Activated naive CD4-positive, alpha-beta T cell treated with anti-CD3 and anti-CD28 coated beads for 36 hours (primary cell): ENCODE measurements around the gene ZBTB7B. TPM values are rescaled to one million over a fixed set of nuclear protein-coding genes. Genes with fewer than 3 reads are reported as not detected.
A peak's percentile ranks its signal among the peaks of the same experiment; 100 is the strongest.

Experiments
- CTCF ChIA-PET: fragments of 350-600 bp; sonication (Branson Sonifier 250); formaldehyde crosslinking; loops from one replicate; lab custom pipeline; 2021; ENCODE audit warnings: antibody characterized with exemption; lab: Charles Lee
- DNase-seq: peaks from one replicate; pipeline ENCODE4 v3.0.0-alpha.2; 2020
- H3K27ac Mint-ChIP-seq: one replicate; pipeline ENCODE4 v1.8.0; 2021; ENCODE audit warnings: mild to moderate bottlenecking, mixed read lengths
- H3K27me3 Mint-ChIP-seq: one replicate; pipeline ENCODE4 v1.8.0; 2021; ENCODE audit warnings: low read depth, mixed read lengths
- H3K36me3 Mint-ChIP-seq: one replicate; pipeline ENCODE4 v1.8.0; 2021; ENCODE audit warnings: low read depth, mixed read lengths
- H3K4me1 Mint-ChIP-seq: one replicate; pipeline ENCODE4 v1.8.0; 2021; ENCODE audit warnings: low read depth, mixed read lengths
- H3K4me3 Mint-ChIP-seq: one replicate; pipeline ENCODE4 v1.8.0; 2021; ENCODE audit warnings: mild to moderate bottlenecking, moderate library complexity, mixed read lengths
- H3K9me3 Mint-ChIP-seq: one replicate; pipeline ENCODE4 v1.8.0; 2021; ENCODE audit warnings: mixed read lengths
- intact Hi-C: fragments of 100-400 bp; cut with micrococcal nuclease; formaldehyde crosslinking; loops from one replicate; pipeline ENCODE4 v1.15.1; 2023
- total RNA-seq, 2 experiments: library from RNA; stranded (reverse); gene quantifications; one replicate each; pipeline ENCODE4 v1.2.3, GENCODE V29; 2021

ZBTB7B gene
- total RNA-seq, 2 experiments from 2014 or later, result 90.6 to 101 TPM

DNA sequence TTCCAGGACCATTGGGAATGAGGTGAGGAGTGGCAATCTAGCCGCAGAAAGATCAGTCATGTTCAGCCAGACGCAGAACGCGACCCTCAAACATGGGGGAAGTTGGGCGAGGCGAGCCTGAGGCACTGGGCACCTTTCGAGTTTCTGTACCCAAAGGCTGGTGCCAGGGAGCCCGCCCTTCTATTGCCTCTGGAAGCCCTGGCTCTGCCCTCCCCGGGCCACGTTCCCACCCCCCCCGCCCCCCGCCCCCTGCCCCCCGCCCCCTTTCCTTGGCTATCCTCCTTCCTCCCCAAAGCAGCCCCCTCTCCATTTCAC, 2.2 kb upstream of the ZBTB7B start:
- H3K4me1 Mint-ChIP-seq, result peaks cover 35% of the 10 kb centered on the region
- H3K9me3 Mint-ChIP-seq, result no peaks in the 10 kb centered on the region
- H3K36me3 Mint-ChIP-seq, result peaks cover 13% of the 10 kb centered on the region
- H3K4me3 Mint-ChIP-seq, result peak overlapping the region; percentile 91
- DNase-seq, result no peak
- peak overlapping the region; percentile 94 for H3K27ac Mint-ChIP-seq
- CTCF ChIA-PET, result interaction anchor here (0.8 to 4.7 kb wide), 12 partner anchors 7 to 135 kb away, joined by 3 to 37 read pairs (median 10); partner anchors contain the start of genes PYGO2 and SLC50A1
- intact Hi-C loops, result loop anchor here (1.0 to 10.0 kb wide), 7 partner anchors 17 to 1036 kb away; partner anchors contain the start of genes AQP10, ATP8B2, CREB3L4 and FLAD1
- no peaks in the 10 kb centered on the region for H3K27me3 Mint-ChIP-seq

DNA sequence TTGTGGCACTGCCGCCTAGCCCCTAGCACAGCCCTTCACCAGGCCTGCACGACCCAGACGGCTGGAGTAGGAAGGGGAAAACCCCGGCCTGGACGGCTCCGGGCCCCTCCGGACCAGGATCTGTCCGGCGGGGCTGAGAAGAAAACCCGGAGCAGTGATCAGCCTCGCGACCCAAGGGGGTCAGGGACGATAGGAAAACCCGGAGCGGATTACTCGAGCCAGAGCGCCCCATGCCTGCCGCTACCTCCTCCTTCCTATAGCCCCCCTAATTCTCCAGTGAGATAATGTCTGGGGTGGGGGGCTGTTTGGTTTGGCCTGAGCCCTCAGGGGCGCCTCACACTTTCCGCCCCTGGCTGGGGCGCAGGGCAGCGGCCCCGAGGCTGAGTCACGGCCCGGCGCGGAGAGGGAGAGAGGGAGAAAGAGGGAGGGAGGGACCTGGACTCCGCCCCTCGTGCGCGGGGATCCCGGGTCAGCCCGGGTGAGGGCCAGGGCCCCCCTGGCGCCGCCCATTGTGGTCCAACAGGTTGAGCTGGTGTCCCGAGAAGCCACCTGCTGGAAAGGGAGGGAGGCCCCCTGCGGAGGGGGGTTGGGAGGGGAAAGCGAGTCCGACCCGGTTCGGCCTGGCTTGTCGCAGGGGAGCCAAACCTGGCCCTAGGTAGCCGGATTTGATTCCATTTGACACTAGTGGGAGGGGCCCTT, 1.7 kb upstream of the ZBTB7B start:
- Mint-ChIP-seq H3K4me3 (peak overlapping the region; percentile 91), H3K4me1 (peaks cover 40% of the 10 kb centered on the region), H3K27me3 (no peaks in the 10 kb centered on the region), H3K36me3 (peaks cover 13% of the 10 kb centered on the region), H3K9me3 (no peaks in the 10 kb centered on the region), H3K27ac (peak overlapping the region; percentile 94)
- CTCF ChIA-PET, result interaction anchor here (0.7 to 3.7 kb wide), 11 partner anchors 10 to 193 kb away, joined by 3 to 37 read pairs (median 3); partner anchors contain the start of genes PYGO2 and SLC50A1
- DNase-seq, result peak; percentile 92
- intact Hi-C loops, result loop anchor here (1.0 to 10.0 kb wide), 11 partner anchors 9 to 1036 kb away; partner anchors contain the start of genes AQP10, ATP8B2, CREB3L4 and EFNA4

DNA sequence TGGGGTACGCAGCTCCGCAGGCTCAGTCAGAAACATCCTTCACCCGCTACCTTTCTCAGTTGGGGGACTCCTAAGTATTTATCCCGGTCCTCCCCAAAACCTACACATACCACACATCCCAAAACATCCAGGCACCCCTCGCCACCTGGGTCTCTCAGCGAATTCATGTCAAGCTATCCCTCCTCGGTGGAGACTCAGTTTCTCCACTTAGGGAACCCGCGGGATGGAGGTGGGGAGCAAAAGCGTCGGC, 1.3 kb upstream of the ZBTB7B start:
- Mint-ChIP-seq H3K9me3 (no peaks in the 10 kb centered on the region), H3K27ac (peak overlapping the region; percentile 94), H3K27me3 (no peaks in the 10 kb centered on the region), H3K4me1 (peaks cover 45% of the 10 kb centered on the region), H3K4me3 (peak overlapping the region; percentile 91), H3K36me3 (peaks cover 13% of the 10 kb centered on the region)
- no peak for DNase-seq
- CTCF ChIA-PET, result interaction anchor here (0.7 to 1.2 kb wide), 5 partner anchors 11 to 192 kb away, joined by 3 to 5 read pairs (median 3); no protein-coding TSS in a partner anchor
- intact Hi-C loops, result loop anchor here (1.0 to 10.0 kb wide), 10 partner anchors 9 to 1037 kb away; partner anchors contain the start of genes AQP10, ATP8B2, CREB3L4 and EFNA4

DNA sequence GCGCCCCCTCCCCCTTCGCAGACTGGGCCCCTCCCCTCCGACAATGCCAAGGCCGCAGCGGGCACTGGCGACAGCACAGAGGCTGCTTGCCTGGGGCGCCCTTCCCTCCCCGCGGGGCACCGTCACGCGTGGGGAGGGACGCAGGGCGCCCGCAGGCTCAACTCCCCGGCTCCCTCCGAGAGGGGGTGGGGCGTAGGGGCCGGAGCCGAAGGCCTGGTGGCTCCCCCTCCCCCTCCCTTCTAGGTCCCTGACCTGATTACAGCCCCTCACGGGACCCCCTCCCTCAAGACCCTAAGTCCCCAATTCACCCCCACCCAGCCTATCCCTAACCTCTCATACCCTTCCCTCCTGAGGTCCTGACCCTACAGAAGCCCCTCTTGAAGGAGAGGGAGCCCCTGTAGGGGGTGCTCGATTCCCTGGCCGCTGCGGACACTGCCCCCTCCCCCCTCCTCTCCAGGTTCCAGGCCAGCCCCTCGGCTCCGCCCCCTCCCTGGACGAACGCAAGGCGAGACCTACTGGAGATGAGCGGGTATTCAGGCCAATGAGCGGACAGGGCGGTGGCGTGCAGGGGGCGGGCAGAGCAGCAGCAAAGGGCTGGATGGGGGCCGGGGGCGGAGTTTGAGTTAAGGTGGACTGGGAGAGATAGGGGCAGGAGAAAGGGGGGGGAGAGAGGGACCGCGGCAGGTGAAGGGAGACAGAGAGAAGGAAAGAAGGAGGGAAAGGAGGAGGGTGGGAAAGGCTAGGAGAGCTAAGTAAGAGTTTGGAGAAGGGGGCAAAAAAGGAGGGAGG, 733 bp upstream of the ZBTB7B start:
- CTCF ChIA-PET, result interaction anchor here (0.7 to 1.8 kb wide), 5 partner anchors 14 to 192 kb away, joined by 3 to 8 read pairs (median 3); no protein-coding TSS in a partner anchor
- DNase-seq, result peak; percentile 100
- intact Hi-C loops, result loop anchor here (1.0 to 10.0 kb wide), 12 partner anchors 8 to 1037 kb away; partner anchors contain the start of genes AQP10, ATP8B2, CKS1B and CREB3L4
- peaks cover 13% of the 10 kb centered on the region for H3K36me3 Mint-ChIP-seq
- peaks cover 50% of the 10 kb centered on the region for H3K4me1 Mint-ChIP-seq
- peak overlapping the region; percentile 94 for H3K27ac Mint-ChIP-seq
- H3K9me3 Mint-ChIP-seq, result no peaks in the 10 kb centered on the region
- H3K4me3 Mint-ChIP-seq, result peak overlapping the region; percentile 91
- no peaks in the 10 kb centered on the region for H3K27me3 Mint-ChIP-seq

DNA sequence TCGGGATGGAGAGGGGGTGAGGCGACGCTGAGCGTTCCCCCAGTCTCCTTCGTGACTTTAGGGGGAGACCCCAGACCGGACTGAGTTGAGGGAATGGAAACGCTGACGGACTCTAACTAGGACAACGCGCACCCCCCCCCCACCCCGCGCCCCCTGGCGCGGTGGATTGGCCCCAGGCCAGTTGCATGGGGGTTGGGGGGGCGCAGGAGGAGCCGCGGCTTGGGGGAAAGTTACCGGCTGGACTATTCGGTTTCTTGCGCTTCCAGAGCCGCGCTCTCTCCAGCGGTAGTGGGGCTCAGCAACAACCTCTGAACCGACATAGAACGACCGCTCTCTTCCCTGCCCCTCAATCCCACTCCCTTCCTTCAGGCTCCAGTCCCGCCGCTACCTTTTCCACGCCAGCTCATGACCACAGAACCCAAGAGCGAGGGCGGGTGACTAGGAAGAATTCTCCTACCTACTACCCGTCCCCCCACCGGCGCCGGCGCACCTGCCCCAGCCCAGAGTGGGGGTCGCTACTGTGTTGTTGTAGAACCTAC, 694 bp downstream of the ZBTB7B start:
- H3K36me3 Mint-ChIP-seq, result peaks cover 13% of the 10 kb centered on the region
- CTCF ChIA-PET, result interaction anchor here (0.8 to 1.8 kb wide), 5 partner anchors 10 to 48 kb away, joined by 3 to 8 read pairs (median 4); partner anchors contain the start of gene ADAM15
- H3K4me1 Mint-ChIP-seq, result peaks cover 51% of the 10 kb centered on the region
- peak; percentile 51 for DNase-seq
- H3K4me3 Mint-ChIP-seq, result peak overlapping the region; percentile 88
- H3K27me3 Mint-ChIP-seq, result no peaks in the 10 kb centered on the region
- intact Hi-C loops, result loop anchor here (5.0 to 10.0 kb wide), 5 partner anchors 189 to 1038 kb away; partner anchors contain the start of genes AQP10, ATP8B2, CREB3L4 and IL6R
- peak overlapping the region; percentile 100 for H3K27ac Mint-ChIP-seq
- H3K9me3 Mint-ChIP-seq, result no peaks in the 10 kb centered on the region

DNA sequence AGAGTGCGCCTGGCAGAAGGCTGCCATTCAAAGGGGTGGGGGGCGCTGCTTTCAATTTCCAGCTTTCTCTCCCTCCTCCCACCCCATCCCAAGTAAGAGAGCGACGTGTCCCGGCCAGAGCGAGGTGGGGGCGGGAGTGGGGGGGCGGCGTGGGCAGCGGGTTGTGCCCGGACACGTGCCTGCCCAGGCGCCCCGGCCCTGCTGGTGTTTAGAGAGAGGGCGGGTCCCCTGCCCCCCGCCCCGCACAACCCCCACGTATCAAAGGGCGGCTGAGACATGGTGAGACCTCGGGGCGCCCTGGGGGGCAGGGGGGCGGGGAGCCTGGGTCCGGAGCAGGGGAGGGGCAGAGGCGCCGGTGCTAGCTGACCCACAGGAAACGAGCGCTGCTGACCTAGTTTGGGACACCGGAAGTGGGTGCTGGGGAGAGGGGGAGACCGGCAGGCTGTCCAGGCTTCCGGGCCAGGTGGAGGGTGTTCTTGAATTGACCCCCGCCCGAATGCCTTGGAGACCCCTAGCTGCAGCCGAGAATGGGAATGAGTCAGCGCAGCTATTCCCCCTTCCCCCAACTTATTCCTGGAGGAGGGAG, 1.3 kb downstream of the ZBTB7B start:
- Mint-ChIP-seq H3K27me3 (no peaks in the 10 kb centered on the region), H3K4me3 (peak overlapping the region; percentile 88), H3K36me3 (peaks cover 15% of the 10 kb centered on the region), H3K4me1 (peaks cover 51% of the 10 kb centered on the region), H3K9me3 (no peaks in the 10 kb centered on the region), H3K27ac (peak overlapping the region; percentile 100)
- CTCF ChIA-PET, result interaction anchor here (0.8 to 1.8 kb wide), 4 partner anchors 9 to 20 kb away, joined by 3 to 8 read pairs (median 4); no protein-coding TSS in a partner anchor
- intact Hi-C loops, result loop anchor here (1.0 to 10.0 kb wide), 6 partner anchors 188 to 1039 kb away; partner anchors contain the start of genes ADAR, AQP10, ATP8B2 and CREB3L4
- peak; percentile 55 for DNase-seq

DNA sequence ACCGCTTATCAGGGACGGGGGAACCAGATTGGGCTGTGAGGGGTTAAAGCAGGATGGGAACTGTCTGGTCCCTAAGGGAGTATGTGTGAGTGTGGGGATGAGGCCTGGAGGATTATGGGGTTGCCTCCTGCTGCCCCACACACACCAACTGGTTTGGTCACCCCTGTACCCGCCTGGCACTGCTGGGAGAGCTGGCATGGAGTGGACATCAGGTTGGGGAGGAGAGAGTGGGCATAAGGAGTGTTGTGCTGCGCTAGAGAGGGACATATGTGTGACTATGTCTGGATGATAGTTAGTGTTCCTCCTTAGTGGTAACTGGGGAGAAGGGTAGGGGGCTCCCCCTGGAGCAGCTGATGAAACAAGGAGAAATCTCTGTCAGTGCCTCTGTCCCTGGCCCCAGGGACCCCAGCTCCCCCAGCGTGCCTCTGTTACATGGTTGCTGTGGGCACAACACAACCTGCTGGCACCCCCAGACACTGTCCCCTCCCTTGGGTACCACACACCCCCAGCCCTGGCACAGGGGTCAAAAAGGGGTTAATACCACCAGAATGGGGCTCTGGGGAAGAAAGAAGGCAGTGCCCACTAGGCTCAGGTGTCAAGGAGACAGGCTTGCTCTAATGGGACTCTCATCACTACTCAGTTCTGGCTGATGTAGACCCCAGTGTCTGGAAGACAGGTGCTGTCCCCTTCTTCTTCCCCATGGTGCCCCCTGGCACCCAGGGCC, 1.9 kb downstream of the ZBTB7B start:
- CTCF ChIA-PET, result interaction anchor here (0.6 to 1.7 kb wide), 3 partner anchors 11 to 31 kb away, joined by 3 to 4 read pairs (median 4); no protein-coding TSS in a partner anchor
- peaks cover 46% of the 10 kb centered on the region for H3K4me1 Mint-ChIP-seq
- H3K36me3 Mint-ChIP-seq, result peaks cover 21% of the 10 kb centered on the region
- no peaks in the 10 kb centered on the region for H3K9me3 Mint-ChIP-seq
- peak; percentile 66 for DNase-seq
- no peaks in the 10 kb centered on the region for H3K27me3 Mint-ChIP-seq
- H3K4me3 Mint-ChIP-seq, result peak overlapping the region; percentile 88
- intact Hi-C loops, result loop anchor here (1.0 to 10.0 kb wide), 6 partner anchors 188 to 1040 kb away; partner anchors contain the start of genes ADAR, AQP10, ATP8B2 and CREB3L4
- peak overlapping the region; percentile 100 for H3K27ac Mint-ChIP-seq

DNA sequence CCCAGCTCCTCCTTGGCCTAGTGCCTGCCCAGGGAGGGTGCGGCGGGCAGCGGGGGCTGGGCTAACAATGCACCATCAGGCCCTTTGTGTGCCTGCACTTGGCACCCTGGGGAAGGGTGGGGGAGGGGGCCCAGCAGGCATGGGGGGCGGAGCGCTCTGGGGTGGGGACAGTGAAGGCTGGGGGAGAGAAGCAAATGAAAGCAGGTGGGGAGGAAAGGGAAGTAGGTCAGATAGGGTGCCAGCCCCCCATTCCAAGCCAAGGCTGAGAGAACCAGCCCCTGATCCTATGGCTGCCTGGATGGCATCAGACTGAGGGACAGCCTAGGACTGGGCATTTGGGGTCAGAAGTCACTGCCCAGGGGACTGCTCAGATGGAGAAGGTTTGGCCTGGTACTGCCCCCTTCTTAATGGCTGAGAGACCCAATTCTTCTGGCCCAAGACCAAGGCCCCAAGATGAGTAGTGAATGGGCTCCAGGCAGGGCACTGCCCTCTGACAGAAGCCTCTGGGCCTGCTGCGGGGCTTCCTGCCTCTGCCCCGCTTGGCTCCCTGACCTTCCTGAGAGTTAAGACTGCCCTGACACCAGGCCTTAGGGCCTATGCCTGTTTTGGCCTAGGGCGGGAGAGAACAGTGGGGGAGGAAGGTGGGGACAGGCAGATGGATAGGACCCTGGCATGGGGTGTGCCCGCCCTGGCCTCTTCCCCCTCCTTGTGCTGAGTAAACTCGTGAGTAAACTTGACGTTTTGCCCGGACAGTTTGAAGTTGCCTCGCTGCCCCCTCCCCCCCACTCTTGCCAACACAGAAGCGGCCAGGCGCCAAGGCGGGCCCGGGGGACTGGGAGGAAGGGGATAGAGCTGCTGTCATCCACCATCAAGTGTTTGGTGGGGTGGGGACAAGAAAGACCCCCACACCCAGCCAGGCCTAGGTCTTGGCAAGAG, 2.7 kb downstream of the ZBTB7B start:
- Mint-ChIP-seq H3K27me3 (no peaks in the 10 kb centered on the region), H3K4me3 (peak overlapping the region; percentile 88), H3K4me1 (peaks cover 44% of the 10 kb centered on the region), H3K36me3 (peaks cover 29% of the 10 kb centered on the region), H3K9me3 (no peaks in the 10 kb centered on the region), H3K27ac (peak overlapping the region; percentile 100)
- intact Hi-C loops, result loop anchor here (10.0 kb wide), 2 partner anchors 681 to 1041 kb away; partner anchors contain the start of genes AQP10, ATP8B2, CREB3L4 and SLC39A1
- CTCF ChIA-PET, result interaction anchor here (0.6 to 1.9 kb wide), 2 partner anchors 11 to 32 kb away, joined by 3 to 17 read pairs; no protein-coding TSS in a partner anchor
- peak; percentile 39 for DNase-seq

DNA sequence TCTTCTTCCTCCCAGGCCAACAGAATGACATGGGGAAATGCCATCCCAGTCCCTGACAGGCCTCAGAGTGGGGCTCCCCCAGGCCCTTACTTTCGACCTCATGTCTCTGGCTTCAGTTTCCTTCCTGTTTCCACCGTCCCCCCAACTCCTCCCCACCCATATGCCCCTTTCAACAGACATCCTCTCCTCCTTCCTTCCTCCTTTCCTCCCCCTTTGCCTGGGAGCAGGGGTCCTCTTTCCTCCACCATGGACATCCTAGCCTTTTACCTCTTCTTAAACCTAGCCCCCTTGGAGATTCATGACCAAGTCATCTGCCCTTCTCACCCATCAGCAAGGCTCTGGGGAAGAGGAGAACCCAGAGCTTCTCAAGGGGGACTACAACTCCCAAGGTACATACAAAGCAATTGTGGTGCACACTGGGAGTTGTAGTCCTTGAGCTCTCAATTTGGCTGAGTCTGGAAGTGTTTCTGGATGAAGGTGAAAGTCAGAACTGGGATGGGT, 4.0 kb downstream of the ZBTB7B start:
- intact Hi-C loops, result loop anchor here (10.0 kb wide), 2 partner anchors 682 to 1042 kb away; partner anchors contain the start of genes AQP10, ATP8B2, CREB3L4 and SLC39A1
- peaks cover 36% of the 10 kb centered on the region for H3K36me3 Mint-ChIP-seq
- CTCF ChIA-PET, result interaction anchor here (0.6 to 2.8 kb wide), 3 partner anchors 9 to 11 kb away, joined by 3 to 21 read pairs (median 17); no protein-coding TSS in a partner anchor
- peak overlapping the region; percentile 76 for H3K4me3 Mint-ChIP-seq
- DNase-seq, result peak; percentile 75
- H3K27me3 Mint-ChIP-seq, result no peaks in the 10 kb centered on the region
- H3K27ac Mint-ChIP-seq, result peak overlapping the region; percentile 100
- peaks cover 55% of the 10 kb centered on the region for H3K4me1 Mint-ChIP-seq
- H3K9me3 Mint-ChIP-seq, result no peaks in the 10 kb centered on the region
